Fibroblast of lung (primary cell): ENCODE results near the gene RNU5D-1. TPM values are rescaled to one million over a fixed set of nuclear protein-coding genes. Genes with fewer than 3 reads are reported as not detected.

Experiments
- DNase-seq, 2 donors: peaks; one replicate each; pipeline versions ENCODE4 v3.0.0 to v3.0.0-alpha.2; 2010; ENCODE audit warnings: low read depth in 2 of 2
- H2AFZ ChIP-seq: 2 replicates; pipeline ENCODE4 v1.5.1; 2012; ENCODE audit warnings: low read length, control low read depth, inconsistent platforms
- H3K27ac ChIP-seq: 2 replicates; pipeline ENCODE4 v1.5.1; 2011; ENCODE audit warnings: low read length, control low read depth; ENCODE audit not compliant: insufficient read depth
- H3K27me3 ChIP-seq: 2 replicates; pipeline ENCODE4 v1.5.1; 2011; ENCODE audit warnings: mild to moderate bottlenecking, low read length; ENCODE audit not compliant: control insufficient read depth, insufficient read depth
- H3K36me3 ChIP-seq: 2 replicates; pipeline ENCODE4 v1.5.1; 2011; ENCODE audit warnings: low read length; ENCODE audit not compliant: control insufficient read depth, insufficient read depth
- H3K4me1 ChIP-seq: 2 replicates; pipeline ENCODE4 v1.5.1; 2011; ENCODE audit warnings: low read length; ENCODE audit not compliant: control insufficient read depth, insufficient read depth; ENCODE audit errors: extremely low read depth
- H3K4me2 ChIP-seq: 2 replicates; pipeline ENCODE4 v1.5.1; 2011; ENCODE audit warnings: low read length, control low read depth; ENCODE audit not compliant: insufficient read depth; ENCODE audit errors: extremely low read depth
- H3K4me3 ChIP-seq, 4 experiments: fragments of 200-600 bp in 1 of 4; sonication (generic) in 1 of 4; replicated peaks in 1 of 4; 2 replicates each; pipeline ENCODE4 v1.5.1; 2011 to 2016; ENCODE audit warnings: low read length in 4 of 4, low read depth in 3 of 4, mild to moderate bottlenecking in 3 of 4, control low read depth in 2 of 4, inconsistent platforms in 1 of 4, mixed read lengths in 1 of 4; ENCODE audit not compliant: insufficient read depth in 1 of 4; ENCODE audit errors: control extremely low read depth in 1 of 4
- H3K79me2 ChIP-seq: 2 replicates; pipeline ENCODE4 v1.5.1; 2012; ENCODE audit warnings: mild to moderate bottlenecking, low read length, inconsistent platforms; ENCODE audit not compliant: control insufficient read depth, insufficient read depth
- H3K9ac ChIP-seq: 2 replicates; pipeline ENCODE4 v1.5.1; 2011; ENCODE audit warnings: mild to moderate bottlenecking, low read length, control low read depth; ENCODE audit not compliant: insufficient read depth
- H3K9me3 ChIP-seq: 2 replicates; pipeline ENCODE4 v1.5.1; 2012; ENCODE audit warnings: low read depth, low read length; ENCODE audit not compliant: control insufficient read depth, insufficient read depth
- H4K20me1 ChIP-seq: 2 replicates; pipeline ENCODE4 v1.5.1; 2011; ENCODE audit warnings: low read length; ENCODE audit not compliant: control insufficient read depth, insufficient read depth; ENCODE audit errors: extremely low read depth
- CTCF ChIP-seq, 2 donors: IDR thresholded peaks in 1 of 2; conservative IDR thresholded peaks in 1 of 2; 1 replicate in 1 of 2; 2 replicates in 1 of 2; pipeline ENCODE4 v1.5.1; 2011 to 2012; ENCODE audit warnings: low read length in 2 of 2, control low read depth in 1 of 2, inconsistent platforms in 1 of 2, low read depth in 1 of 2, mild to moderate bottlenecking in 1 of 2
- EZH2 ChIP-seq: IDR thresholded peaks from 2 replicates; pipeline ENCODE4 v1.5.1; 2012; ENCODE audit warnings: low read length, control low read depth, mild to moderate bottlenecking; ENCODE audit errors: missing control alignments
- polyA plus RNA-seq, 2 donors: library from polyadenylated mRNA; depleted of rRNA in 1 of 2; stranded (reverse) in 1 of 2; unstranded in 1 of 2; fragments of >200 nt; gene quantifications; 2 replicates each; pipeline ENCODE4 v1.2.1, GENCODE V29; 2011 to 2012; ENCODE audit warnings: missing spikeins in 1 of 2
- total RNA-seq: library from RNA; depleted of rRNA; stranded (reverse); fragments of >200 nt; gene quantifications from 2 replicates; pipeline ENCODE4 v1.2.1, GENCODE V29; 2014

Gene RNU5D-1
- total and polyA plus RNA-seq, 2 donors (not counting 1 experiment from before 2014, with no cell fraction given), result not detected

GRCh38 chr1:44705938-44706337 lies 25.0 kb downstream of the RNU5D-1 start:
- Histone ChIP-seq H3K4me3 (no peak overlapping the region), H3K27me3 (no peaks in the 10 kb centered on the region), H3K79me2 (no peaks in the 10 kb centered on the region), H3K36me3 (no peaks in the 10 kb centered on the region), H3K4me1 (peaks cover 21% of the 10 kb centered on the region), H2AFZ (no peak overlapping the region), H4K20me1 (no peaks in the 10 kb centered on the region), H3K9ac (no peak overlapping the region), H3K27ac (no peak overlapping the region), H3K9me3 (no peaks in the 10 kb centered on the region), H3K4me2 (no peak overlapping the region)
- TF ChIP-seq EZH2, result no peak
- TF ChIP-seq CTCF (conservative IDR thresholded peaks at IDR 0.05 in 1 of 2, IDR thresholded peaks at IDR 0.05 in 1 of 2; ENCODE audit: low read depth in 1 of 2, low read length in 2 of 2), result no peak
- no peak for DNase-seq

GRCh38 chr1:44705470-44705869 lies 25.5 kb downstream of the RNU5D-1 start:
- Histone ChIP-seq H3K36me3 (no peaks in the 10 kb centered on the region), H3K27me3 (no peaks in the 10 kb centered on the region), H3K27ac (no peak overlapping the region), H3K4me3 (no peak overlapping the region), H3K4me1 (peaks cover 21% of the 10 kb centered on the region), H3K79me2 (no peaks in the 10 kb centered on the region), H3K4me2 (no peak overlapping the region), H3K9ac (no peak overlapping the region), H3K9me3 (no peaks in the 10 kb centered on the region), H2AFZ (no peak overlapping the region), H4K20me1 (no peaks in the 10 kb centered on the region)
- DNase-seq, result no peak
- no peak for TF ChIP-seq CTCF (conservative IDR thresholded peaks at IDR 0.05 in 1 of 2, IDR thresholded peaks at IDR 0.05 in 1 of 2; ENCODE audit: low read depth in 1 of 2, low read length in 2 of 2)
- TF ChIP-seq EZH2, result no peak

GRCh38 chr1:44701141-44701573 lies 29.8 kb downstream of the RNU5D-1 start:
- Histone ChIP-seq H3K4me2 (no peak overlapping the region), H3K4me3 (no peak overlapping the region), H3K9ac (no peak overlapping the region), H4K20me1 (no peaks in the 10 kb centered on the region), H3K27ac (no peak overlapping the region), H3K79me2 (no peaks in the 10 kb centered on the region), H3K36me3 (no peaks in the 10 kb centered on the region), H3K27me3 (no peaks in the 10 kb centered on the region), H2AFZ (no peak overlapping the region), H3K4me1 (no peaks in the 10 kb centered on the region), H3K9me3 (no peaks in the 10 kb centered on the region)
- TF ChIP-seq EZH2 (no peak), CTCF (conservative IDR thresholded peaks at IDR 0.05 in 1 of 2, IDR thresholded peaks at IDR 0.05 in 1 of 2; ENCODE audit: low read depth in 1 of 2, low read length in 2 of 2) (no peak)
- DNase-seq, result no peak
